ENCODE results near the gene KLF11.
"Not testable (repeated sequence)": the region's sequence is repeated elsewhere in the genome, so short reads cannot be mapped to it uniquely, and the experiment has no call there.

Gene KLF11

DNA sequence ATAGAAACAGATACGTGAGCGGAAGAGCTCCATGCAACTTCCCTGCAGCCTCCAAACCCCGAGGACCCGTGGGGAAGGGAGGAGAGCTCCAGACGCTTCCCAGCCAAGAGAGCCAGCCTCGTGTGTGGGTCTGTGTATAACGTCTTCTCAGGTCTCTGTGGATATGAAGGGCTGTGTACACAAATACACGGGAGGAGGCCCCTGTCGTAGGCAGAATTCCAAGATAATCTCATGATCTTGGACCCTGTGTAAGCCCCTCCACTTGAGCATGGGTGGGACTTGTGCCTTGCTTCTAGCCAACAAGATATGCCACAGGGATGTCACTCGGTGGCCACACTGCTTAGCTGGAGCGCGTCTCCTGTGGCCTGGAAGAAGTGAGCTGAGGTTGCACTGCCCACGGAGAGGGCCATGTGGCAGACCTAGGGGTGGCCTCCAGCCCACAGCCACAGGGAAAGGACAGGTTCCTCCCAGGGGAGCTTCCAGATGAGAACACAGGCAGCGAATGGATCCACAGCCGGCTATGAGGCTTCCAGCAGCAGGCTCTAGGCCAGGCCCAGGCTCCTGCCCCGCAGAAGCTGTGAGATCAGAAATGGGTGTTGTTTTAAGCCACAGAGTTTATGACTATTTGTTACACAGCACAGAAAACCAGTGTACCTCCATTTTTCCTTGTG, 15.6 kb upstream of the KLF11 start:
- DNase-seq: no peak

DNA sequence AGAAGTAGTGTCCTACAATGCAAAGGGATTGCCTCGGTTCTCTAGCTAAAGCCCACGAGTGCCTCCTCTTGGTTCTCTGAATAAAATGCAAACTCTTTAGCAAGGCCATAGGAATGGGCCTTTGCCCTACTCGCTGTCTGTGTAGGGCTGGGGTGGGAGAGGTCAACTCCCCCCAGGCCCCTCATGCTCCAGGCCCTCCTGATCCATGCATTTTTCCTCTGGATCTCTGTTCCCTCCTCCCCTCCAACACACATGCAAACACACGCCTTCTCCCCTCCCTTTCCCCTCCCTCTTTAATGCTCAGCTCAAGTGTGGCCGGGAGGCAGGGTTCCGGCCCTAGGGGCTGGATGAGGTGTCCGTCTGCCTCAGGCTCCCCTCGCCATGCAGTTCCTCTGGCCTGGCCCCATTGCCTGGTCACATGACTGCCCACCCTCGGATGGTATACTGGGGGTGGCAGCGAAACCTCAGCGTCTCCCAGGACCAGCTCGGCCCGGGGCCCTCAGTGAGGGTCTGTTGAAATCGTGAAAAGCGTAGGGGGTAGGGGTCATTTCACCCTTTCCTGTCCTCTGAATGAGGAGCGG, 14.9 kb upstream of the KLF11 start:
- DNase-seq: no peak

DNA sequence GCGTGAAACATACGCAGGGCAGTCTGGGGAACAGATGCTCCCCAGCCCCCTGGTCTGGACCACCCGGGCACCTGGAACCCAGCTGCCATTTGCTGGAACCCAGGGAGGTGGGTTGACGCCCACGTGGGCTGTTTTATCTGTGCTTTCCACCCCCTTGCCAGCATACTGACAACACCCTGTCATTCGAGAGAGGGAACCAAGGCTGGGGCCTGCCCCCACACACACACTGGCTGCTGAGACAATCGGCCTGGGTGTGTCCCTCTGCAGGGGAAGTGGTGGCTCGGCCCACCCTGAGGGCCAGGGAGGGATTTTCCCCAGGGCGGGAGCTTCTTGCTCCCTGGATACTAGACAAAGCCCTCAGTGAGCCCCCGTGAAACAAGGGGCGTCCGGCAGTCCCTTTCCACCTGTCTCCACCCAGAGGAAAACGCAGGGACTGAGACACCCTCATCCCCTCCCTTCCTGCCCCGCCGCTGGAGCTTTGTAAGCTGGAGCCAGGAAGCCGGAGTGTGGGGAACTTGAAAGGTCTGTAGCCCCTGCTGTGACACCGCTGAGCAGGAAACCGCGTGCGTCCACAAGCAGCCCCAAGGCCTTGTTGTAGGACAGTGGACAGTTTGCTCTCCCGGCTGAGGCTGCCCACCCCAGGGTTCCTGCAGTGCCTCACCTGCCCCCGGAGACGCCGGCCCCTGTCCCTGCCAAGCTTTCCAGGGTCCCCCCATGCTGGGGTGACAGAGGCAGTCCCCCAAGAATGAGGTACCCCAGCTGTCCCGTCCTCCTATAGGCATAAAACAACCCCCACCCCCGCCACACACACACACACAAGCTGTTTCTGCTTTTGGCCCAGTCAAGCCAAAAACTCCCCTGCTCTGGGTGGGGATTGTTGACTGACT, 14.1 kb upstream of the KLF11 start:
- no peak for DNase-seq

DNA sequence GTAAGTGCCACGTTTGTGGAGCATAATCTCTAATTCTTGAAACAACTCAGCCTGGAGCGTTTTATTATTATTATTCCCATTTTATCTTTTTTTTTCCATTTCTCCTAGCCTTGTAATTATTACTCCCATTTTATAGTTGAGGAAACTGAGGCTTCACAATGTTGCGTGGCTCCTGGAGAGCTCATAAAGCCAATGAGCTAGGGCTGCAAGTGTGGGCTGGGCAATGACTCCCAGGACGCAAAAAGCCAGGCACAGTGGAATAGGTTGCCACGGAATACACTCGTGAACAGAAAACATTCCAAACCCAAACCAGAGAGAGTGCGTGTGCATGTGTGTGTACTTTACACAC, 13.5 kb upstream of the KLF11 start:
- no peak for DNase-seq

DNA sequence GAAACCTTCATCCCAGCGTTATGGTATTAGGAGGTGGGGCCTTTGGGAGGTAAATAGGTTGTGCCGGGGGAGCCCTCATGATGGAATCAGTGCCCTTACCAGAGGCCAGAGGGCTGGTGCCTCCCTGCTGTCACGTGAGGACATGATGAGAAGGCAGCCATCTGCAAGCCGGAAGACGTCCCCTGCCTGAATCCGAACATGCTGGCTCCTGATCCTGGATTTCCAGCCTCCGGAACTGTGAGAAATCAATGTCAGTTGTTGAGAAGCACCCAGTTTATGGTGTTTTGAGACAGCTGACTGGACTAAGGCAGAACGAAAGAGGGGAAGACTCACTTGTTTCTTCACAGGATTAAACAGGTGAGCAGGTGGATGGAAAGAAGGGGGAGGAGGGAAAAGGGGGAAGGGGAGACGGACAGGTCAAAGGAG, 13.0 kb upstream of the KLF11 start:
- peak; percentile 86 for DNase-seq

DNA sequence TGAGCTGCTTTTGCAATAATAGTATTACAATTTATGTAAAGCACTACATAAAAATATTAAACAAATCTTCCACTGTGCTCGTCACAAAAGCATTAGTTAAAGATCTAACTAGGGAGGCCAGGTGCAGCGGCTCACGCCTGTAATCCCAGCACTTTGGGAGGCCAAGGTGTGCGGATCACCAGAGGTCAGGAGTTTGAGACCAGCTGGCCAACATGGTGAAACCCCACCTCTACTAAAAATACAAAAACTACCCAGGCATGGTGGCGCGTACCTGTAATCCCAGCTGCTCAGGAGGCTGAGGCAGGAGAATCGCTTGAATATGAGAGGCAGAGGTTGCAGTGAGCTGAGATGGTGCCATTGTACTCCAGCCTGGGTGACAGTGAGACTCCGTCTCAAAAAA, 12.6 kb upstream of the KLF11 start:
- DNase-seq: not testable (repeated sequence)

DNA sequence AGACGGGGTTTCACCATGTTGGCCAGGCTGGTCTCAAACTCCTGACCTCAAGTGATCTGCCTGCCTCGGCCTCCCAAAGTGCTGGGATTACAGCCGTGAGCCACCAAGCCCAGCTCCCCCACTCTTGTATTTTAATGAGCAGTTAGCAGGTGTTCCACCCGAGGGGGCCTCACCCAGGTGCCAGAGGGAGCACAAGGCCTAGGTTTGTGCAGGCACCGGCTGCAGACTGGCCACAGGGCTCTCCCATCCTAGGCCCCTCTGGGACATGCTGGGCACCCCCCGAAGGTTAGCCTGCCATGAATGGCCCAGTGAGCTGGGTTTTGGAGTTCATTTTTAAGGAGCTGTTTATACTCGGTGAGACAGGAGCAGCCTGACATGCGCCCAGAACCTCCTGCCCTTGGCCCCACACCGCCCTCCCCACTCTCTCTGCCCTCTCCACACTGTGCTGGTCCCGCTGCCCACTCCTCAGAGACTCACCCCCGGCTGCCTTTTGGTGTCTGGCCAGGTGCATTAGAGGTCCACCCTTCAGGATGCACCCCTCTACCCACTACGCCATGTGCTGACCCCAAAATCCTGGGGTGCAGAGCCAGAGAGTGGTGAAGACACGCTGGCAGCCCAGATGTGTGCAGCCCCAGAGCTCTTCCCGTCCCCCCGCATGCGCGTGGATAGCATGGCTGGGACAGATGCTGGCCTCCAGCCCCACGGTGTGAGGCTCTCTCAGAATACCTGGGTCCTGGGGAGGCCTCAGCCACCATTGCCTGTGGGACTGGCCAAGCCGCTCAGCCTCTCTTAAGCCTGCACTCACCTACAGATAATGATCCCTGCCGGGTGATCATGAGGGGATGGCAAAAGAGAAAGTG, 11.2 kb upstream of the KLF11 start:
- no peak for DNase-seq

DNA sequence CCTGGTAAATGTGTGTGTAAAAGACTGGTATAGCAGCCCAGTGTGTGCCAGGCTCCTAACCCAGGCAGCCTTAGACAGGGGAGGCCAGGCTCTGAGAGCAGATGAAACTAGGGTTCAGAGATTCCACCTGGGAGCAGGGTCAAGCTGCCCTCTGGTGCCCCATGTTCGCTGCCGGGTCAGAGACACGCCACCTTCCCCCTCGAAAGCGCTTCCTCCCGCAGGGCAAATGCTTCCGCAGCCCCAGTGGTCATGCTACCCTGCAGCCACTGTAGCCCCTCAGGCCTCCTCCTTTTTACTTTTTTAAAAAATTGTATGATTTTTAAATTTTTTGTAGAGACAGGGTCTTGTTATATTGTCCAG, 10.6 kb upstream of the KLF11 start:
- DNase-seq: no peak

DNA sequence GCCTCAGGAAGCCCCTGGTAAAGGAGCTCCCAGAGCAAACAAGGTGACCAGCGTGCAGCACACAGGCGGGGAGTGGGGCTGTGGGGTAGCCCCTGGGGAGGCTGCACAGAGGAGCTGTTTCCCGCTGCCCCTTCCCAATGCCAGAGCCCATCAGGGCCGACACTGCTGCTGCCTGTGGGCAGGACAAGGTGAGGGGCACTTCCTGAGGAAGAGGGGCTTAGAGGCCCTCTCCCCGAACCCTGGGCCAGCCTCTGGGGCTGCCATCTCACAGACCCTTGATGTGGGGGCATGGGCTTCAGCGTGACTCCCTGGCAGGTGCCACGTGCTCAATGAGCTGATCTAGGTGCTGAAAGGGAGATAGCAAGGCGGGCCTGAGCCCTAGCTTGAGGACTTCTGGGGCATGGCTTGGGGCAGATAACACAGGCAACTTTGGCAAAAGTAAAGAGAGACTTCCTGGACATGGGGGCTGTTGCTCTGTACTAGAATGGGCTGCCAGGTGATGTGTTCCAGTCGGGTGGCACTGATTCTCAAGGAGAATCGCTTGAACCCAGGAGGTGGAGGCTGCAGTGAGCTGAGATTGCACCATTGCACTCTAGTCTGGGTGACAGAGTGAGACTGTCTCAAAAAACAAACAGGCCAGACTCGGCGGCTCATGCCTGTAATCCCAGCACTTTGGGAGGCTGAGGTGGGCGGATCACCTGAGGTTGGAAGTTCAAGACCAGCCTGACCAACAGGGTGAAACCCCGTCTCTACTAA, 9.9 kb upstream of the KLF11 start:
- DNase-seq: no peak

DNA sequence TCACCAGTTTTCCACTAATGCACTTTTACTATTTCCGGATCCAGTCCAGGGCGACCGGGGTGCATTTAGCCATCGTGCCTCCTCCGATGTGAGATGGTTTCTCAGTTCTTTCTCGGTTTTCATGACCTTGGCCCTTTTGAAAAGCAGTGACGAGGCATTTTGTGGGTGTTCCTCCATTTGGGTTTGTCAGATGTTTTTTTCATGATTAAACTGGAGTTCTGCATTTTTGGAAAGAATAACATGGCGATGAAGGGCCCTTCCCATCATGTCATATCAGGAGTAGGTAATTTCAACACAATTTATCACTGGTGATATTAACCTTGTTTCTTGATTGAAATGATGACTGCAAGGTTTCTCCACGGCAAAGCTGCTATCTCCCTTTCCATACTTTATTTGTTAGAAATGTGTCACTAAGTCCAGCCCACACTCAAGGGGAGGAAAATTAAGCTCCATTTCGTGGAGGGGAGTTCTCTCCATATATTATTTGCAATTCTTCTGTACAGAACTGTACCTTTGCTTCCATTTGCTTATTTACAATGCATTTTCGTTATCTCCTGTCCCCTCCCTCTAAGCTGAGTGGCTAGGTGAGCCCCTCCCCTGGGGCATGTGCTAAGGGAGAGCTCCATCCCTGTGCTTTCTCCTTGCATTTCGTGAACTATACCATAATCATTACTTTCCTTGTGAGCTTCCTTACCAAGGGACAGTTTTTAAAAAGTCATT, 8.9 kb upstream of the KLF11 start:
- no peak for DNase-seq

DNA sequence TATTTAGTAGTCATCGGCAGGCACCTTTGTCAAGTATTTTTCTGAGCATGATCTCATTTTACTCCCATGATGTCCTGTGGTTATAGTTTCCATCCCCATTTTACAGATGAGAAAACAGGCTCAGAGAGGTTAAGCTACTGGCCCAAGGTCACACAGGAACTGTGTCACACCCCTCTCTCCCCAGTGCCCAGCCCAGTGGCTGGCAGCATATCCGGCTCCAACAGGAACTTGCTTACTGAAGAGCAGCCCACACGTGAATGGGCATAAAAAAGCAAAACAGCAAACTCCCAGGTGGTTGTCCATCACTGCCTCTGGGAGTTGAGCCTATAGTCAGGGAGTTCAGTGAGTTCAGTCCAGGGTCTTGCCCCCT, 8.3 kb upstream of the KLF11 start:
- DNase-seq: no peak

DNA sequence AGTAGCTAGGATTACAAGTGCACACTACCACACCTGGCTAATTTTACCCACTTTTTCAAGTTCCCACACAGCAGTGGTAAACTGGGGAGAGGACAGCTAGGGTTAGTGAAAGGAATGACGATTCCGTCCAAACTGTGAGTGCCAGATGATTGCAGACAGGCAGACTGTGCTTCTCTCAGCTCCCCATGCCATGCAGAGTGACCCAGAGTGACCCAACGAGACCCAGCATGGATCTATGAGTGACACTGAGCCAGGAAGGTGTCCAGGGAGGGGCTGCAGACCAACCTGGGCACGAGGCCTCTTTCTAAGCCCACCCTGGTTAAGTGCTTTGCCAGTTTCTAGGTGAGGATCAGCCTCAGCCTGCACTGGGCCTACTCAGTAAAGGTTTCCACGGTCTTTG, 7.7 kb upstream of the KLF11 start:
- no peak for DNase-seq

DNA sequence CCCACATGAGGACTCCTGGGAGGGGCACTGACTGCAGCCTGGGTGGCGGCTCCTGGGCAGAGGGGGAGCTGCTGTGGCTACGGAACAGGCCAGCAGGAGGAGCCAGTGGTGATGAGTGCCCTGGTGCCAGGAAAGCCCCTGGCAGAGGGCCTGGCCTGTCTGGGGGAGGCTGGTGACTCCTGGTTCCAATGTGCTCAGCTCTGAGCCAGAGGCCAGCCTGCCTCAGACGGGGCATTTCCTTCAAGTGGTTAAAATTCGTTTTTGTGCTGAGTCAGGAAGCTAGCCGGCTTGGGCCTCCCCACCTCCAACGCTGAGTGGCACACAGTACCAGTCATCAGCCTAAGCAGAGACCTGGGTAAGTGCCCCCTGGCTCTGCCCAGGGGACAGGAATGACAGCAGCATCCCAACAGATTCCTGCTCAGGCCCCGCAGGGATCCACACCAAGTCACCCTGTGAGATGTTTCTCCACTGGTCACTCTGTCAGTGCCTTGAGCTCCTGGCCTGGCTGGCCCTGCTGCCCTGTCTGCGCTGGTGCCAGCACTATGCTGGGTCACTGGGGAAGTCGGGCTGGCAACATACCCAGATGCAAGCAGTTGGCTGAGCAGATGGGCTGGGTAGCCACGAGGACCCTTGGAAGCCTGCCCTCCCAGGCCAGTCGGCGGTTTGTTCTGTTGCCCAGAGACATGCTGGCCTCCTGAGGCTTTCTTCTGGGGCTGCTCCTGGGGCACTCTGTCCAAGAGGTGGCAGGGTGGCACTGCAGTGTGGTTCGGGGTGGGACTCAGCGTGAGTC, 7.1 kb upstream of the KLF11 start:
- no peak for DNase-seq

DNA sequence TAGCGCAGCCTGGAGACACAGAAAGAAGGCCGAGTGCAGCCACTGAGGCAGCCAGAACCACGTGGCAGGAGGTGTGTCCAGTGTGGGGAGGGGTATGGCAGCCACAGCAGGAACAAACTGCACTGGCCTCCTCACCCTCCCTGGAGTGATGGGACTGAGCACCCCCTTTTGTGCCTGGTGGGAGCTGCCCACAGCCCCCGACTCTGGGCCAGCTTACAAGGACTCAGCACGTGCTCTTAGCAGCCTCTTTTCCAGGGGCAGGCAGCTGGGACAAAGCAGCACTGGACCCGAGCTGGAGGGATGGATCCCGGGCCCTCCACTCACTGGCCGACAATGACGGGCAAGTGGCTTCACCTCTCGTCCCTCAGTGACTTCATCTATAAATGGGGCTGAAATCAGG, 5.2 kb upstream of the KLF11 start:
- no peak for DNase-seq

DNA sequence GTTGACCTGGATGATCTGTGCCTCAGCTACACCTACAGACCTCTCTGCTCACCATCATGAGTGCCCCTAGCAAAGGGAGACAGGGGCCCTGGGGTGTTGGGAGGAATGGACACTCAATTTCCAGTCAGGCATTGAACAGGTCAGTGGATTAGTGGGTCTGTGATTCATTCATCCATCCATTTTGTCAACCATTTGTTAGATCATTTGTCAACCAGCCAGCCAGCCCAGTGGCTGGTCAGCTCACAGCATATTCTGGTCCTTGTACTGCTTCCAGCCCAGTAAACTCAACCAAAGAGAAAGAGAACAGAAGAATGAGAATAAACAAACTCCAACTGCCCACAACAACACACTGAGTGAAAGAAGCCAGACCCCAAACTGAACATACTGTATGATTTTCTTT, 4.6 kb upstream of the KLF11 start:
- no peak for DNase-seq

DNA sequence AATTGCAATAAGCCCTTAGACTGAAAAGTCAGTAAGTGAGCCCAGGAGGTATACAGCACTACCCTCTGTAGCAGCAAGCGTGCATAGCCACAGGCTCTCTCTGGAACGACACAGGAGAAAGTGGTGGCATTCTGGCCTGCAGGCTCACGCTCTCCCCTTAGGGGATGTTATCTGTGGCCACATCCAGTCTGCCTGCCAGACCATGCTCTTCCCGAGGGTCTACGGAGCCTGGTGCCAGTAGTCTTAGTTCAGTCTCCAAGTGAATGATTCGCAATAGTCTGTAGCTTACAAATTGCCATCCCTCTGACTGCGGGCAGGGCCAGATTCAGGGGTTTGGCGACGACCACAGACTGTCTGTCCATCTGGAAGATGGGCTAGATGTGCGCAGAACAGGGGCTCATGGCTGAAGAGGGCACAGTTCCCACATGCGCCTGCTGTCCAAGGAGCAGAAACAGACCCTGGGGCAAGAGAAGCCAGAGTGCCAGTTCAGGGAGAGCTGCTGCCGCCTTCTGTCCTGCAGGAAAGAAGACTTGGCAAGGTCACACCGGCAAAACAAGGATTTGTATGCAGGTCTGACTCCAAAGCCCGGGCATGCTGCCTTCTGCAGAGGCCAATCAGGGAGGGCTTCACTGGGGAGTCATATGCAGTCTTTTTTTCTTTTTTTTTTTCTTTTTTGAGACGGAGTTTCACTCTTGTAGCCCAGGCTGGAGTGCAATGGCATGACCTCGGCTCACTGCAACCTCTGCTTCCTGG, 3.5 kb upstream of the KLF11 start:
- no peak for DNase-seq

DNA sequence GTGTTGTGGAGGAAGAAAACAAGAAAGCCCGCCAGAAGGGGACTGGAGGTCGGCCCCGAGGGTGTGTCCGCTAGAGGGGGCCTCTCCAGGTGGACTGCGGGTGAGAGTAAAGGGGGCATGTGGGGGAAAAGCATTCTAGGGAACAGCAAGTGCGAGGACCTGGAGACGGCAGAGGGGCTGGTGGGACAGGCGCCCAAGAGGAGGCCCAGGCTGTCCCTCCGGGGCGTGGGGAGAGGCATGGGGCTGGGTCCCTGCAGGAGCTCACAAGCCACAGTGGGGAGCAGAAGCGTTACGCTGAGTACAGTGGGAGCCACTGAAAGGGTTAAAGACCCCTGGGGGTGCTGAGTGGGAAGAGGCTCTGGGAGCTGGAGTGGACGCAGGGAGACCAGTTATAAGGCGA, 1.6 kb upstream of the KLF11 start:
- no peak for DNase-seq

DNA sequence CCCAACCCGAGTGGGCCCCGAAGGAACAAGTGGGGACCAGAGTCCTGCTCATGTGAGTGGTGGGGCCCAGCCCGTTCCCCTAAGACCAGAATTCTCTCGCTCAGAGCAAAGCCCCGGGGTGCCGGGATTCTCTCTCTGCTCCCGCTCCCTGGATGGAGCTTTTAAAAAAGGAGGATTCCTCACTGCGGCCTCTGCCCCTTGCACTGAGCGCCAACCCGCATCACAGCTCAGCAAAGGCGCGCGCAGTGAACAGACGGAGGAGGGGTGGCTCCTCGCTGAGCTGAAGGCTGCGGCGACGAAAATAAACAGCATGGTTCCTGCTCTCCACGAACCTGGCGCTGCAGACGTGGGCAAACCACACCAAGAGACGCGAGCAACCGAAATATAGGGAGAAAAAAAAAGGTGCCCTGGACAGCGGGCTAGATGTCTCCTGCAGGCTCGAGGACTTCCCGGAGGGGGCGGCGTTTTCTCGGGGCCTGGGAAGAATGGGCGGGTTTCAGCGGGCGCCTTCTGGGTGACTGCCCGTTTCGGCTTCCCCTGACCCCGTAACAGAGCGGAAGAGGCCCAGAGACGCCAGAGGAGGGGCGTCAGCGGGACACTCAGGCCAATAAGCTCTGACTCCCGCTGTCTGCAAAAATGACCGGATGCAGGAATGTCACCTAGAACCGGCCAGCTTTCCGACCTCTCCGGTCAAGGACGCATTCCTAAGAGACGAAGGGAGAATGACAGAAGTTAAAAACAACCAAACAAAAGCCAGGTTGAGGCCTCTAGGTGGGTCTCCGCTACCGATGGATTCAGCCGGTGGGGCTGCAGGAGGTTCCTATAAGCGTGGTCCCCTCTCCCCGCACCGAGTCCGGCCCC, 819 bp upstream of the KLF11 start:
- no peak for DNase-seq

DNA sequence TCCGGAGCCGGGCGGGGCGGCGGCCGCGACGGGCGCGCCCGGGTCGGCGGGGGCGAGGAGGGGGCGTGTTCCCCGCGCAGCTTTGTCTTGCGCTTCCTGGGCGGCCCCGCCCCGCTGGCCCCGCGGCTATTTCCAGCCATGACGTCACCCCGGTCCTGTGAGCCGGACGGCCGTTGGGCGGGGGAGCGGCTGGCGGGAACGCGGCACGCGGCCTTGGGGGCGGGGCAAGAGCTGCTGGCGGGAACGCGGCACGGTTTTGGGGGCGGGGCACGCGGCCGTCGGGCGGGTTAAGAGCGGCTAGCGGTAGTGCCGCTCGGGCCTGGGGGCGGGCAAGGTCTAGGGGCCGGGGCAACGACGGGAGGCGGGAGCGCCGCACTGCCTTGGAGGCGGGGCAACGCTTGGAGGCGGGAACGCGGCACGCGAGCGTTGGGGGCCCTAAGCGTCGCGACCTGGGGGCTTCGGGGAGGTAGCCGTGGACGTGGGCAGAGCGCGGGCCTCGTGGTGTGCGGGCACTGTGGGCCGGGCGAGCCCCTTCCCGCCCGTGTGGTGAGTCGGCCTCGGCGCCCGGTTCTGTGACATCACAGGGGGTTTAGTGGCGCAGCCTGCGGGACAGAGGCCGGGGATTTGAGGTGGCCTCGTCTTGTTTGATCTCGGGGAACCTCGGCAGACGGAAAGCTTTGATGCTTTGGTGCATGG, 704 bp downstream of the KLF11 start:
- DNase-seq: peak; percentile 46
